ENCODE data around the gene EGR4.

Gene EGR4

DNA sequence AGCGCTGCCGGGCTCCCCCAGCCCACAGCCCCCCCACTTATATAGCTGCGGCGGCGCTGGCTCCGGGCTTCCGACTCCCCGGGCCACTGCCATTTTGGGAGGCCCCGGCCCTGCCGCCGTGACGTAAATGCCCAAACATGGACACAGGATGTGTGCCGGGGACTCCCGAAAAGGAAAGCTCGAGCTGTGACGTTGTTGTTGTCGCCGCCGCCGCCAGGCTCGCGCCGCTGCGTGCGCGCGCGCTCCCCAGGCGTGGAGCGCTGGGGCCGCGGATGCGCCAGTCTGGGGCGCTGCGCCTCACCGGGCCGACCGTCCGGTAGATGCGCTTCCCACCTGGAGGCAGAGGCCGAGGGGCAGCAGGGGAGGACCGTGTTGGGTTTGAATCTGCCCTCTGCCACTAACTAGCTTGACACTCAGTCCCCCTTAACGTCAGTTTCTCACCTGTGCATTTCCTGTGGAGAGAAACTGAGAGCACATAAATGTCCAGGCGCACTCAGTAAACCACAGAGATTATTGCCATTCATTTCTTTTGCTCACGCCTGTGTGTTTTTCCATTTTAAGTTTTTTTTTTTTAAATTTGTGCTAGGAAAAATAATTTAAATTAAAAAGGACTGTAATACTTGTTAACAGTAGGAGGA, at the start of gene EGR4:
Gene EGR4 (minus strand): TSS at position 15 of the 638 bp plus-strand sequence. CDS start 231 bp downstream, outside the sequence.
- peak; percentile 78 for FAIRE-seq
- peak; percentile 96 for DNase-seq (ENCODE audit: insufficient read length, low spot score)

DNA sequence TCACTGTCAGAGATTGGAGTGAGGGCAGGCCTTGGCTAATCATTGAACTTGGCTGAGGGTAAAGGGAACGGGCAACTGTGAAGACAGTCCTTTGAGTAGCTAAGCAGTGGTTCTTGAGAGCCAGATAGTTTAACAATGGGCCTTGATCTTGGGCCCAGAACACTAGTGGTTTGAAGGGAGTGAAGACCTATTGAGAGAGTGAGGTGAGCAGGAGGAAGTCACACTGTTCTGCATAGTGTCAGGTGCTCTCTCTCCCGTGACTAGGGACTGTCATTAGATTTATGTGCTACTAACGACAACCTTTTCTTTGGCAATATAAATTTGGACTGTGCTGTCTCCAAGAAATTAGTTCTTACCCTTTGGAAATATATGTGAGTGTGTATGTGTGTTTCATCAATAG, 47.7 kb upstream of the EGR4 start:
- DNase-seq (ENCODE audit: insufficient read length, low spot score): no peak
- FAIRE-seq: no peak

DNA sequence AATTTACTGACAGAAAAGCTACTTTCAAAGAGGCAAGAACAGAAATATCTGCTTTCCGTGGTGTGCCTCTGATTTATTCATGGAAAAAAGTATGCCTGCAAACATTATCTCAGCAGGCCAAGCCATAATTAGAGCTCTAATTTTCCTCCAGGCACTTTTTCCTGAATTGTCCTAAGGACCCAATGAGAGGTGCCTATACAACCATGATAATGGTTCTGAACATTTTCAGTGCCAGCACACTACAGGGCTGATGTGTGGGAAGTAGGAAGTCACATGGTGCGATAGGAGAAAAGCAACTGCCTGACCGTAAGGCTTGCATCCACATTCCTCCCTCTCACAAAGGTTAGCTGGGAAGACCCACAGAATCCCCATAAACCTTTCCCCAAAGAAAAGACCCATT, 45.9 kb upstream of the EGR4 start:
- DNase-seq (ENCODE audit: insufficient read length, low spot score): no peak
- no peak for FAIRE-seq

DNA sequence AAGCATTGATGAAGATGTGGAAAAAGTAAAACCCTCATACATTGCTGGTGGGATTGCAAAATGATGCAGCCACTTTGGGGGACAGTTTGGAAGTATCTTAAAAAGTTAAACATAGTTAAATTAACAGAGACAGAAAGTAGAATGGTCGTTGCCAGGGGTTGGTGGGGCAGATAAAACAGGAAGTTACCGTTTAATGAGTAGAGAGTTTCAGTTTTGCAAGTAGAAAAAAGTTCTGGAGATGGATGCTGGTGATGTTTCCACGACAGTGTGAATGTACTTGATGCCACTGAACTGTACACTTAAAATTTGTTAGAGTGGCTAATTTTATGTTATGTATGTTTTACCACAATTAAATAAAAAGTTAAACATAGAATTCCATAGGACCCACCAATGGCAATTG, 44.5 kb upstream of the EGR4 start:
- DNase-seq (ENCODE audit: insufficient read length, low spot score) (no peak), FAIRE-seq (peak; percentile 18)

- DNase-seq (ENCODE audit: insufficient read length, low spot score) (no peak), FAIRE-seq (no peak)
Measured at GRCh38 chr2:73334620-73335019, 41.3 kb upstream of the EGR4 start.

- DNase-seq (ENCODE audit: insufficient read length, low spot score): no peak
- FAIRE-seq: peak; percentile 58
Measured at GRCh38 chr2:73334045-73334444, 40.7 kb upstream of the EGR4 start.

DNA sequence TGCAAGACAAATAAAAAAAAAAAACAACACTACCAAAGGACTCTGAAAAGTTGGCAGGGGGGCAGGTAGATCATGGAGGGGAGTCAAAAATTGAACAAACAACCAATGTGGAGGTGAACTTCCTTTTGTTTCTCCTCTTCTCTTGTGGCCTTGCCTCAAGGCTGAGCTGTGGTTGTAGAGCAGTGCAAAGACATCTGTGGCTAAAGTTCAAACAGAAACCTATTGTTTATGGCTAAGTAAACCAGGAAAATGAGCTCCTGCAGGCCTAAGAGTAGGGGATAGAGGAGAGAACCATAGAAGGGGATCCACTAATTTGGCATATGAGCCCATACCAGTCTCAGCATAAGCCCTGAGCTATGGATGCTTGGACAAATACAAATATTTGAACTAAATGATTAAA, 40.2 kb upstream of the EGR4 start:
- FAIRE-seq (no peak), DNase-seq (ENCODE audit: insufficient read length, low spot score) (no peak)

DNA sequence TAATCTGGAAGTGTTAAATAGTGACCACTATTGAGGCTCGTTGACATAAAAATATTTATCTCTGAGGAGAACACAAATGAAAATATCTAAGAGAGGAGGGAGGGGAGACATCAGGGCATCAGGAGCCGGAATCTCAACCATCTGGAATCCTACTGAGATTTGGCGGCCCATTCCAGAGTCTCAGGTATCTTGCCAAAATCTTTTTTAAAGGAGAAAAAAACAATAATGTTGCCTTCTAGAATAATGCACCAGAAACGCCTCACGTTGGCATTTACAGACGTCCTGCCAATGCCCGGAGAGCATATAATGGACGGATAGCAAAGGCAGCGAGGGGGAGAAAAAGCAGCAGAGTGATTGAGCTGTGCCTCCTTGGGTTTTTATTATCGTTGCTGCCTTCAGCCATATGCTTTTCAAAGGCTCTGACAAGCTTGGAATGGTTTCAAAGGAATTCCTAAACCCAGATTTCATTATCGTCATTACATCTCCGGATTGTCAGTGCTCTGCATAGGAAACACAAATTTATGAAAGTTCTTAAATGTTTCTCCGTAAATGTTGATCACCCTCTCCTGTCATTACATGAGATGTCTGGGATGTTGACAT, 30.9 kb upstream of the EGR4 start:
- DNase-seq (ENCODE audit: insufficient read length, low spot score) (no peak), FAIRE-seq (no peak)

- FAIRE-seq: no peak
- no peak for DNase-seq (ENCODE audit: insufficient read length, low spot score)
Measured at GRCh38 chr2:73323551-73323950, 30.2 kb upstream of the EGR4 start.

- FAIRE-seq (no peak), DNase-seq (ENCODE audit: insufficient read length, low spot score) (no peak)
Measured at GRCh38 chr2:73314441-73314840, 21.1 kb upstream of the EGR4 start.

DNA sequence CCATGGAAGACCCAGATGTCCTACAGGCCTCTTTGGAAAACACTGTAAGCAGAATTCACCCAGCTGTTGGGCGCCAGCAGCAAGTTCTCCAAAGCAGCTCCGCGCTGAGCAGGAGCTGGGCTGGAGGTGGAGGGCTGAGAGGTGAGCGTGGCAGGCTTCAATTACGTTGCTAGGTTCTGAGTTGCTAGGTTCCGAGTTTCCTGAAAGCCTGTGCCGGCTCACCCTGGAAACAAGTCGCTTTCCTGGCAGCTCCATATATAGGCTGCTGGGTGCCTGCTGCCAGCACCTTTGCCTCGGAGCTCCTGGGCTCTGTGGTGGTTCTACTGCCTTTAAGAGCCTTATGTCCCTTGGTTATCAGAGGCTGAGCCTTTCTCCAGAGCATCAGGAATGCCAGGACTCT, 14.4 kb upstream of the EGR4 start:
- DNase-seq (ENCODE audit: insufficient read length, low spot score) (no peak), FAIRE-seq (no peak)

GRCh38 chr2:73301636-73302035, 8.3 kb upstream of the EGR4 start:
- FAIRE-seq (no peak), DNase-seq (ENCODE audit: insufficient read length, low spot score) (no peak)

GRCh38 chr2:73300926-73301325, 7.6 kb upstream of the EGR4 start:
- FAIRE-seq: no peak
- DNase-seq (ENCODE audit: insufficient read length, low spot score): no peak

- DNase-seq (ENCODE audit: insufficient read length, low spot score): no peak
- FAIRE-seq: no peak
Measured at GRCh38 chr2:73297586-73297985, 4.2 kb upstream of the EGR4 start.

GRCh38 chr2:73297151-73297559, 3.8 kb upstream of the EGR4 start:
- no peak for FAIRE-seq

DNA sequence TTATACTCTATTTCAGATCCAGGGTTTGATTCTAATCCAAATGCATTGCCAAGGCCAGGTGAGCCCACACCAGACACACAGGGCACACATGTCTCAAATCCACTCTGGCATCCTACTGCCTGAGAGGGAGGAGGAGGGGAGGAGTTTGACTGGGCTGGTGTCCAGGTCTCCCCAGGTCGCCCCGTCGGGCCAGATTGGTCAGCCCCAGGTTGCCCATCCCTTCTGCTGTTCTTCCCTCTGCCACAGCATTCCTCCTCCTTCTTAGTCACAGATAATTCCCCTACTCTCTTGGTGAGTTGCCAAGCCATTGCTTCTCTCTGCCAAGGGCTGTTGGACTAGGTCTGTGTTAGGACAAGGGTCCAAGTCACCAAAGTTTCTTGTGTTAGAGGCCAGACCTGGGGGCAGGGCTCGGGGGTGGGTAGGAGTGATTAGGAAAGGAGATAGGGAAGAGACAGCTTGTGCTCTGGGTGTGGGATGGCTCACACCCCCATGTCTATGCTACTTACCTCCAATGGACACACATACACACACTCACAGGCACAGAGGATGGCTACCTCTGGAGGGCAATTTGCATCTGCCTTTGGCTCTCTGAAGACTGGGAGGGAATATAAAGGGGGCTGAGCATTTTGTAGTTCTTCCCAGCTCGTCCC, 2.5 kb upstream of the EGR4 start:
- FAIRE-seq (no peak), DNase-seq (ENCODE audit: insufficient read length, low spot score) (no peak)

More at GRCh38 chr2:73297151-73297559, 3.8 kb upstream of the EGR4 start:
- DNase-seq (ENCODE audit: insufficient read length, low spot score): no peak

DNA sequence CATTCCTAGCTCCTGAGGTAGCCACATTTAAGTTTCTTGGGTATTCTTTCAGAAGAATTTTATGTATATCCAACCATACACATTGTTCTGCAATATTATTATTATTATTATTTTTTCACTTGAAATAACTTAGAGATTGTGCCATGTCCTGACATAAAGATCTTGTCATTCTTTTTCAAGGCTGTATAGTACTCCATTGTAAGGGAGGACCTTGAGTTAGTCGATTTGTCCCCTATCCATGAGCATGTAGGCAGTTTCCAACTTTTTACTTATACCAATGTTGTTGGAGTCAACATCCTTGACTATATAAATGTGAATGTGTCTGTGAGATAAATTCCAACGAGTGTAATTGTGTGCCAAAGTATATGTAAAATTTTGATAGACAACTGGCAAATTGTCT, 891 bp upstream of the EGR4 start:
- FAIRE-seq (no peak), DNase-seq (ENCODE audit: insufficient read length, low spot score) (no peak)

DNA sequence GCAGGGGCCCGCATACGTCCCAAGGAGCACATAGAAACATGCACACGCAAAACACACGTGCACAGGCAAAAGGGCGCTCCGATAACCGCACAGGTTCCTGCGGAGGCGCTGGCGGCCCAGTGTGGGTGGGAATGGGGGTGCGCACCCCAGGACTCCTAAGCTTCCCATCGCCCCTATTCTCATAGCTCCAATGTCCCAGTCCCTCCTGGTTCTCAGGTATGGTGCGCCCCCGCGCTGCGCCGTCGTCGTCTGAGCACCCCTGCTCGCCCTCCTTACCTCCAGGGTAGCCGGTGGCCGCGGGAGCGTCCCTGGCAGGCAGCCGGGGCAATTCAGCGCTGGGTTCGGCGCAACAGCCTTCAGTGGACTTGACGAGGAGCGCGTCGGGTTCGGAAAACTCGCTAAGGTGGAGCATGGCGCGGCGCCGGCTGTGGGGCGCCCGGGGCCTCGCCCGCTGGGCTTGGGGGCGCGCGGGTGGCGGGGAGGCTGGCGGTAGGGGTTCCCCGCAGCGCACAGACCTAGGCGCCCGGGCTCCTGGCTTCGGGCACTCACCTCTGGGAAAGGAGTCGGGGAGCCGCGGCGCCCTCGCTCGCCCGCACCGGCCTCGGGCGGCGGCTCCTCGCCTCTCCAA, 328 bp downstream of the EGR4 start:
- DNase-seq (ENCODE audit: insufficient read length, low spot score) (peak; percentile 15), FAIRE-seq (no peak)

DNA sequence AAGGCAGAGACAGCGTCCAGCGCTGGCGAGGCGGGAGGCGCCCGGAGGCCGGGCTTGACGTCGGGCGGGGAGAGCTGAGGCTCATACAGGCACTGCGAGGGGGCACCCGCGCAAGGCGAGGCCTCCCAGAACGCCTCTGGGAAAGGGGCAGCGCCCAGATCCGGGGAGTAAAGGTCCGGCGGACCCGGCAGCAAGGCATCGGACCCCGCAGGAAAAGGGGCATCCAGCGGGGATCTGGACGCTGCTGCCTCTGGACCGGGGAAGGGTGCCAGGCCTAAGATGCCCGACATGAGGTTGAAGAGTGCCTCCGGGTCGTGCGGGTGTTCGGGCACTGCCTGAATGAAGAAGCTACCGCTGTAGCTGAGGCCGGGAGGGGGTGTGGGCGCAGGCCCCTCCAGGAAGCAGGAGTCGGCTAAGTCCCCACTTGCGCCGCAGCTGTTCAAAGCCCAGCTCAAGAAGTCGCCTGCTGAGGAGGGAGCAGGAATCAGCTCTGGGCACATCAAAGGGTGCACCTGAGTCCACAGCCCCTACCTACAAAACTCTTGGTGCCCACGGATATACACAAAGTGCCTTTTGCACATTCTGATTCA, 937 bp downstream of the EGR4 start:
- FAIRE-seq (no peak), DNase-seq (ENCODE audit: insufficient read length, low spot score) (no peak)

- DNase-seq (ENCODE audit: insufficient read length, low spot score): no peak
- no peak for FAIRE-seq
Measured at GRCh38 chr2:73291461-73292315, 1.7 kb downstream of the EGR4 start.

DNA sequence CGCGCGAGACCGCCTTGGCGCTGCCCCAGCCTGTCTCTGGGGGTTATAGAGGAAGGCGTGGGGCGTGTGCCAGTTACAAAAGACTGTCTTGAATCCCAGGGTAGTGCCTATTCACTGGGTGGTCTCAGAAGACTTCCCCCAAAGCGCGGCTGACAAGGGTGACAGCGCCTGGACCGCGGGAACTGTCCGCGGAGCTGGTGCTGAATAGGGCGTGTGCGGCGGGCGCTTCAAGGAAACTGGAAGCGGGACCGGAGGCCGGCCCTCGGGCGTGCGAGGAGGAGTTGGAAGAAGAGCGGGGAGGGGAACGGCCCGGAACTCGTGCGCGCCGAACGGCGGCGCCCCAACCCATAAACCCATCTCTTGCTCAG, 2.3 kb downstream of the EGR4 start:
- peak; percentile 41 for DNase-seq (ENCODE audit: insufficient read length, low spot score)
- FAIRE-seq: no peak

All from GM19239 (cell line).